ENCODE data around the gene DCDC2C.

DNA sequence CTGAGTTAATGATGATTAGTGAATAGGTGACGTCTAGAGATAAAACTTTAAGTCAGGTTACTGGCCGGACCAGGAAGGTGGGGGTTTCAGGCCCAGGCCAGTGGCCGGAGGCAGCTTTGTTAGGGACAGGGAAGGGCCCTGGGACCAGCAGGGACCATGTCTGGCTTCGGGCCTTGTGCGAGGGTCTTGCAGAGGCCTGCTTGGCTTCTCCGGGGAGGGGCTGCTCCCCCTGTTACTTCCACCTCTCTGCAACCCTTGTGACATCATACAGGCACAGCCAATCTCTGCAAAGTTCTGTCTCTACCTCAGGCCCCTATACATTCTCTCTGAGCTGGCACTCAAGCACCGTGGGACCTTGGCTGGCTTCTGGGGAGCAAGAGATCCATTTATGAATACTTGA, 45.5 kb upstream of the DCDC2C start, which contains the start of gene ALLC:
- TF ChIP-seq, protein P1, sequence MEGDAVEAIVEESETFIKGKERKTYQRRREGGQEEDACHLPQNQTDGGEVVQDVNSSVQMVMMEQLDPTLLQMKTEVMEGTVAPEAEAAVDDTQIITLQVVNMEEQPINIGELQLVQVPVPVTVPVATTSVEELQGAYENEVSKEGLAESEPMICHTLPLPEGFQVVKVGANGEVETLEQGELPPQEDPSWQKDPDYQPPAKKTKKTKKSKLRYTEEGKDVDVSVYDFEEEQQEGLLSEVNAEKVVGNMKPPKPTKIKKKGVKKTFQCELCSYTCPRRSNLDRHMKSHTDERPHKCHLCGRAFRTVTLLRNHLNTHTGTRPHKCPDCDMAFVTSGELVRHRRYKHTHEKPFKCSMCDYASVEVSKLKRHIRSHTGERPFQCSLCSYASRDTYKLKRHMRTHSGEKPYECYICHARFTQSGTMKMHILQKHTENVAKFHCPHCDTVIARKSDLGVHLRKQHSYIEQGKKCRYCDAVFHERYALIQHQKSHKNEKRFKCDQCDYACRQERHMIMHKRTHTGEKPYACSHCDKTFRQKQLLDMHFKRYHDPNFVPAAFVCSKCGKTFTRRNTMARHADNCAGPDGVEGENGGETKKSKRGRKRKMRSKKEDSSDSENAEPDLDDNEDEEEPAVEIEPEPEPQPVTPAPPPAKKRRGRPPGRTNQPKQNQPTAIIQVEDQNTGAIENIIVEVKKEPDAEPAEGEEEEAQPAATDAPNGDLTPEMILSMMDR (conservative IDR thresholded peaks at IDR 0.05; ENCODE audit: low read length): no peak
- TF ChIP-seq EZH2phosphoT487 (IDR thresholded peaks at IDR 0.05; ENCODE audit: borderline replicate concordance): no peak
